Measurements from ENCODE around the gene MB21D2.

MB21D2 gene

DNA sequence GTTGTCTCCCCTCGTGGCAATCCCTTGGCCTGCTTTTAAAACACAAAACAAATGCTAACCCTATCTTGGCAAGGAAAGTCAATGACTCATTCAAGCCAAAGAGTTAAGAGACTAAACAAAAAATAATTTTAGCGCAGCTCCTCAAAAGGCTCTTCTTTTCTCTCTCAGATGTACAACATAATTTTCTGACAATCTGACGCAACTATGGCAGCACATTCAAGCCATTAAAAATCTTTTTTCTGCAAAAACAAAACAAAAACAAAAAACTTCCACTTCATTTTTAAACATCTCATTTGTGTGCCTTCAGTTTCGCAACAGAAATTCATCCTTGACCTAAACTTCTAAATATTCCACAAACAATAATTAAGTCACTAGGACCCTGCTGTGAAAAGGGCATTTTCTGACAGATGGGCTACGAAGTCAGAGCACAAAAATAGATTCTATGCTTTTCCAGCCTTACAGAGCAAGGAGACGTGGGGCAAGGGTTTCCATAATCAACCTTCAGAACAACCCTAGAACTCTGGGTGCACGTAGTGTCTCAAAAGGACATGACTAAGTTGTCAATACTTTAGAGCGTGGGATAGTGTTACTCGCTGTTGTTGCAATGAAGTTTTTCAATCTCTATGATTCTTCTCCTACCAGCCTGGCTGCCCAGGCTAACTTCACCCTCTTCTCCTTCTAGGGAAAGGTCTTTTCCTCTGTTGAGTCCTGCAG lies 84.3 kb downstream of the MB21D2 start:
- DNase-seq: peak; percentile 82

DNA sequence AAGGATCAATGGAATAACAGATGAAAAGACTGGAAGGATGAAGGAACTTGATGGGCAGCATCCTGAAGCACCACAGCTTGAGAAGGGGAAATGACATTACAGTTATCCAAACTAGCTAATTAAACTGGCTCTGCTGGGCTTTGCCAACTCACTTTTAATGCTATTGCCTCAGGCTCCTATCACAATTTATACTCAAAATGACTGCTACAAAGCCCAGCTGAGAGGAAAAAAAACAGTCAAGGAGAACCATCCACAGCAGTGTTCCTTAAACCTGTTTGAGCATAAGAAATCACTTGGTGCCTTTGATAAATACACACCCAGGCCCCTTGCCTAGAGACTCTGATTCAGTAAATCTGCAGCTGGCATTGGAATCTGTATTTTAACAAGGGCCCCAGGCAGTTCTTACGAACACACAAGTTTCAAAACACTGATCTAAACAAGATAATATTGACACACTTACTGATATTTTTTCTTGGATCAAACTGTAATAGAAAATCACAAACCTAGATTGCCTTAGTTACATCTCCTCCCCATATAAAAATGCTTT lies 85.8 kb downstream of the MB21D2 start:
- DNase-seq: no peak

DNA sequence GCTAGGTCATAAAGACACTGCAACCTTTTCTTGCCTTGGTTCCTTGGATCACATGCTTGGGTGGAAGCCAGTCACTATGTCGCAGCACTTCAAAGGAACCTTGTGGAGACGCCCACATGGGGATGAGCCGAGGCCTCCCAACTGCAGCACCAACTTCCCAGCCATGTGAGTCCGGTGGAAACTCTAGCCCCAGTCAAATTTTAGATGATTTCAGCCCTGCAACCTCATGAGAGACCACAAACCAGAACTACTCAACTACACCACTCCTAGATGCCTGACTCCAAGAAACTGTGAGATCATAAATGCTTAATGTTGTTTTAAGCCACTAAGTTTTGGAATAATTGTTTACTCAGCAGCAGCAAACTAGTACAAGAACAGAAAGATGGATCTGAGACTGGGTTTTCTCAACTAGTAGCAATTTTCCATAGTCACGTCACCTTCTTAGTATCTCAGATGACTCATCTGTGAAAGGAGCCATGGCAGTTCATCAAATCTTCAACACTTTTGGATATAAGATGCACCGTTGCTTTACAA lies 86.5 kb downstream of the MB21D2 start:
- peak; percentile 90 for DNase-seq

DNA sequence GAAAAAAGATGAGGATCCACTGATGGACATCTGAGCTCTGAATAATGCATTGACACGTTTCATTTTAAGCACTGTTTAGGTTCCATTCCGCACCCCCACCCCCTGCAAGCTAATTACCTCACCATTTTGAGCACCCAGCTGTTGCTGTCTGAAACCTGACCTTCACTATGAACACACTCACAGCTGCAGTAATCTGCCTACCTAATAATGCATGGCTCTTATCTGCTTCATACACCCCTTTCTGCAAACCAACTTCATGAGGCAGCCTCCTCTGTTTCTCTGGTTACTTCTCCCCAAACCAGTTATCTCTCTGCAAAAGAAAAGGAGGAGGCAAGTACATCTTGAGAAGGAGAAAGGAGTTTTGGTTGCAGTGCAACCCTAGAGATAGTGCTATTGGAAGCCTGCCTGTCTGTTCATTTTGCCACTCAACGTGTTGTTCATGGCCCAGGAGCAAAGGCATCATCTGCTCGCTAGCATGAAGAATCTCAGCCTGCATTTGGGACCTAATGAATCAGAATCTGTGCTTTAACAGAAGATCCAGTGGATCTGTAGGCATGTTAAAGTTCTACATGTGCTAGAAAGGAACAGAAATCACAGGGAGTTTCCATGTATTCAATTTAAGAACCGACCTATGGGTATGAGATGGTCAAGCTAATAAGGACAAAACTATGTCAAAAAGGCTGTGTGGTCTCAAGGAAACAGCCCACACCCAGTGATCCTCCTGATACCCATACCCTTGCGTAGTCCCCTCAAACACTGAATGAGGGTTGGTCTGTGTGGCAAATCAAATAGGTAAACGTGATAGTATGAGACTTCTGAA lies 87.2 kb downstream of the MB21D2 start:
- DNase-seq: no peak

DNA sequence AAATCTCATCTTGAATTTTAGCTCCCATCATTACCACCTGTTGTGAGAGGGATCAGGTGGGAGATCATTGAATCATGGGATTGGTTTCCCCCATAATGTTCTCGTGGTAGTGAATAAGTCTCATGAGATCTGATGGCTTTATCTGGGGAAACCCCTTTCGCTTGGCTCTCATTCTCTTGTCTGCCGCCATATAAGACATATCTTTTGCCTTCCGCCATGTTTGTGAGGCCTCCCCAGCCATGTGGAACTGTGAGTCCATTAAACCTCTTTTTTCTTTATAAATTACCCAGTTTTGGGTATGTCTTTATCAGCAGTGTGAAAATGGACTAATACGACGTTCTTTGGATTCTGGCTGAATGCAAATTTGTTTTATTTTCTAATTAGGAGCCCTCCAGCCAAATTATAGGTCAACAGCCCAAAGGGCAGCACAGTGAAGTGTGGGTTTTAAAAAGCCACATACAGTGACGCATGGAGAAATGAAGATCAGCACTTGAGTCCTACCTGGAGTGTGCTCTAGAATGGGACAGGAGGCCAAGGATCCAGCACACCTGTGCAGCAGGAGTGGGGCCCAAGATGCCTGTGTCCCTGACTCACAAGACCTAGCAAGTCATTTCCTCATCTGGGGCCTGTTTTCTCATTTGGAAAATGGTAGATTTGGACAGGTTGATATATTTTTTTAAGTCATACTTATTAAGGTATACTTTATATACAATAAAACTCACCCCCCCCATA lies 89.6 kb downstream of the MB21D2 start:
- no peak for DNase-seq

DNA sequence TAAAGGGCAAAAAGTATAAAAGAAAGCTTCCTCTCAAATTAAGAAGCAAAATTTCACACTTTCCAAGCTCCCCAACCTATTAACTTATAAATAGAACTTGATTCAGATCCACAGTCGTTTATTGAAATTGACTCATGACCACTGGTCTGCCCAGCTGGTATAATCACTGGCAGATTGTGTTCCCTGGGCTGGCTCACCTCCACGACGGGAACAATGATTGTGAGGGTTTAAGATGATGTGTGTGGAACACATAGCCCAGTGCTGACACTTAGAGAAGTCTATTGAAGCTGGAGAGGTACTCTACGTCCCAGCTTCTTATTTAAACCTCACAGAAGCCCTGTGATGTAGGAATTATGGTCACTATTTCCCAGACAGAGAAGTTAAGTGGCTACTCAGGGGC lies 90.4 kb downstream of the MB21D2 start:
- DNase-seq: no peak

DNA sequence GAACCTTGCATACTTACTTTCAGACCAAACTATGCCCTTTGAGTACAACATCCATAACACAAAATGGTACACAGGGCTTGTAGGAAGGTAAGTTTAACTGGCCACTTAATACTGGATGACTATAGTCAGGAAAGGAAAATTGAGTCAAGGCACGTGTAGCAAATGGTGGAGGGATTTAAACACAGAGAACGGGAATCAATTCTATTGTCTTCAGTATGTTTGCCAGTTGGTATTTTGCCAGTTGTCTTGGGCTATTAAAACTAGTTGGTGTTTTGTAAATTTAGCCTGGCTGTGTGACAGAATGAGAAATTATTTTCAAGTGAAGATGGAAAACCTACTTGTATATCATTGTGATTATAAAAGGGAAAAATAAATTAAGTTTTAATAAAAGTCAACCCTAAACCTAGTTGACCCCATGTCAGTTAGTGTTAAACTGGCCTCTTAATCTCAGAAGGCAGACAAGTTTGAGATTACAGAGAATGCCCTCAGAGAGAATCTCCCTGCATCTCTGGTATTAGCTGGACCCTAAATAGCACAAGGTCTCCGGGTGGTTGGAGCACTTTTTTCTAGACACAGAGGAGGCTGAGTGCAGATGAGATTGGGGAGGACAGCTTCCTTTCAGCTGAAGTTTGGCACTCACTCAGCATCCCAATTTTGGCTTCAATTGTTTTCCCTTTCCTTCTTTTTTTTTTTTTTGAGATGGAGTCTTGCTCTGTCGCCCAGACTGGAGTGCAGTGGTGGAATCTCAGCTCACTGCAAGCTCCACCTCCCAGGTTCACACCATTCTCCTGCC lies 91.2 kb downstream of the MB21D2 start:
- DNase-seq: no peak

DNA sequence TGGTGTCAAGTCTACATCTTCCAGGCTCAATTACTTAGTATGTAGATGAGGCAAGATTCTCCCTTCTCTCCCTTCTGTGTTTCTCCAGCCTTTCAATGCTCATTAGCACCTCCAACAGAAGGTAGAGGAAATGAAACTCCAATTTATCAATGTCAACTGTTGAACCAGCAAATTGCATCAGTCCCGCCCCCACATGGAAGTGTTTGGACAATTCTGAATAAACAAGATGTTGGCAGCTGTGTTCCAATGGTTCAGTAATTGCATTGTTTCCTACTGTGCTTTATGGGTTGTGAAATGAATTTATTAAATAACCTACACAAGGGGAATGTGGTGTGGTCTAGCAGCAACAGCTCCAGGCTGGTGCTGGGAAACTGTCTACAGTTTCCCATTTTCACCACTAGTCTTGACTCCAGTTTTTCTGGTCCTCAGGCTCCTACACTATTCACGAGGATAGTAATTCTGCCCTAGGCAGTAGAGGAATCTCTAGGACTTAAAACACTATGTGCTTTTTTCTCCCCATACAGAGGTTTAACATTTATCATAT lies 91.9 kb downstream of the MB21D2 start:
- DNase-seq: no peak

DNA sequence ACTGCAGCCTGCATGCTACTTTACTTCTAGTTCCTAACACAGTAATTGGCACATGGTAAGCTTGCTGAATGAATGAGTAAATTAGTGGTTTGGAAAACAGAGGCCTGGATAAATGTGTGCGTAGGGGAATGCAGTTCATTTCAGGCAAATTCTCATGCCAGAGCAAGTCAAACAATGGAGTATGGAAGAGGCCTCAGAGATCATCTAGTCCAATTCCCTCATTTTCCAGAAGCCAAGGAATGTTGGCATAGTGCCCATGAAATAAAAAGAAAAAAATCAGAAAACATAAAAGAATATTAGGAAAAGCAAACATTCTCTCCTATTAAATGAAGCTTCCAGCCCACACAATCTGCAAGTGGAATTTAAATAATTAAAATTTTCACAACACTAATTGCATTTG lies 92.4 kb downstream of the MB21D2 start:
- DNase-seq: no peak

DNA sequence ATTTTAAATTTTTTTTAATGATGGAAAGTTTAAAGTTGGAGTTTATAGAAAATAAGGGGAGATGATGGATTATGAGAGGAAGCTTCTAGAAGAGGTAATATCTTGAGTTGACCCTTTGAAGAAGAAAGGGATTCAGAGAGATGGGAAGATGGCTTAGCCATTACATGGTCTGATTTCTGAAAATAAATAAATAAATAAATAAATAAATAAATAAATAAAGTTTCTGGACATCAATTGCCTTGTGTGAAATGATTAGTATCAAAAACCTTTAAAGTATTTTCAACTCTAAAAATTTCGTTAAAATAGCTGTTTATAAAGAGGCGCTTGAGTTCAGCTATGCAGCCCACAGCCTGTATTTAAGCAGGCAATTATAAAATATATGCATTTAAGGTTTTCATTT lies 93.3 kb downstream of the MB21D2 start:
- no peak for DNase-seq

DNA sequence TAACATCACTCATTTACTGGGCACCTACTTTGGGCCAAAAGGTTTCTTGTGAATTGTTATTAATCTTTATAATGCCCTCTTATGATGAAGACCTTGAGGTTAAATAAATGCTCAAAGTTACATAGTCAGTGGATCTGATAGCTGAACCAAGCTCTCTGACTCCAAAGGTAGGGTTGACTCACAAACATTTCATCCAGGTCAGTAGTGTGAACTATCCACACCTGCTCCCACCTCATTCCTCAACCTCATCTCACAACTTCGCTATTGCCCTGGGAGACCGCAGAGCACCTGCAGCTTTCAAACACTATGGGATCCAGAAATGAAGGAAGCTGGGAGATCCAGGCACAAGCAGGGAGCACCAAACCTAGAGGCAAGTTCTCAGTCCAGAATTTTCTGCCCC lies 96.5 kb downstream of the MB21D2 start:
- no peak for DNase-seq

DNA sequence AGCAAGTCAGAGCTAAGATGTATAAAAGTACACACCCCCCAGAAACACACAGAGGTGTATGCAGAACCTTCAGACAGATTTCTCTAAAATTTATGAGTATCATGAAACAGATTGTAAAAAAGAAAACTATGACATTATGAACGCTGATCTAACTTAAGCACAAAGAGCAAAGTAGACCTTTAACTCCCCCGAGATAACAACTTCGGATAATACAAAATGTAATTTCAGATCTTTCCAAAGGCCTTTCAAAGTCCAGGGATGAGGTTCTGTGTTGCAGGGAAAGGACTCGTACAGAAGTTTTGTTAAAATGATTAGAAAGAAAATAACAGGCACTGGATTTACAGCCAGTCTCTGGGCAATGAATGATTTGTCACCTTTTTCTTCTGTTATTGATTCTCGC lies 97.5 kb downstream of the MB21D2 start:
- no peak for DNase-seq

DNA sequence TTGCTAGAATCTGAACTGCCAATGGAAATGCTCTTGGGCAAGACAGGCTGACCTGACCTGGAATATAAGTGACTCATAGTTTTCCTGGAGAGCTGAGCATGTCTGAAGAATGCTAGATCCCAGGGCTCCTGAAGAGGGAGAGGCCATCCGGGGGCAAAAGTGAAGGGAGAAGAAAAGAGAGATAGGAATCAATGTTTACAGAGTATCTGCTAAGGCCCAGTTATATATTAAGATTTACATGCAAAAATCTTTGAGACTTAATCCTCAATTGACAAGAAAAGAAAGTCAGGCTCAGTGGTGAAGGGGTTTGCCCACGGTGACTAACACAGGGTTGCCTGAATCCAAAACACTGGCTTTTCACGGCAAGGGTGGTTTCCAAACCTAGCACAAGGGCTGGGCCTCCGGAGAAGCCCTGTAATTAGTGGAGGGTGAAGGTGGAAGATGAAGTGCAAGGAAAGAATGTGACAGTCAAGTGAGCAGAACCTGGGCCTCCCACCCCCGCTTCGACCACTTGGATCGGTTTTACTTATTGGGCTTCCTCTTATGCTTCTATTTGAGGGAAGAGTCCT lies 98.6 kb downstream of the MB21D2 start:
- peak; percentile 67 for DNase-seq

DNA sequence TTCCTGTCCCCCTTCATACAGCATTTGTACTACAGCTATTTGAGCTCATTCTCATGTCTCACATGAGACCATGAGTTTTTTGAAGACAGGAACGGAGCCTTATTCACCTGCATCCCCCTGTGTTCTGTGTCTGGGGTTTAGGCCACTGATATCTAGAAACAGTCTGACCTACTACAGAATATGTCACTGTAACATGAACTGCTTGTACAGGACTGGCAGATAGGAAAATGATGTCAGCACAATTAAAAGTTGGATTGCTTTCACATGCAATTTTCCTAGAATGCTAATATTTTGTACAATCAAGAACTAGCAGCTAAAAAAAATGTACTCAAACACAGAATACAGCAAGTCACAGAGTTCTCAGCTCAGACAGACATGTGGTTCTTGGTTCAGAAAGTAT lies 99.5 kb downstream of the MB21D2 start:
- no peak for DNase-seq

DNA sequence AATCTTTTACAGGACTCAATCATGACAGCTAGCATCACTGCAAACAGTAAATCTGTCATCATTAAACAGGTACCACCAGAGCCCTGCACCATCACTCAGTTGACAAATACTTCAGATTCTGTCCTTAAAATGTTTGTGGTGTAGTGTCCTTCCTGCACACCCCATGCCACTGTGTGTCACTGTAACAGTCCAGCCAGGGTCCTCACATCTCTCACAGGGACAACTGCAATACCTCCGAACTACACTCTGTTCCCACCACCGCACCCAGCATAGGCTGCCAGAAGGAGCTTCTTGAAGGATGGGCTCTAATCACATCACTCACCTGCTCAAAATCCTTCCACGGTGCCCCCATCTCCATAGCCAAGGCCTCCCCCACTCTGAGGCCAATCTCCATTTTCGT lies 100.2 kb downstream of the MB21D2 start:
- no peak for DNase-seq

DNA sequence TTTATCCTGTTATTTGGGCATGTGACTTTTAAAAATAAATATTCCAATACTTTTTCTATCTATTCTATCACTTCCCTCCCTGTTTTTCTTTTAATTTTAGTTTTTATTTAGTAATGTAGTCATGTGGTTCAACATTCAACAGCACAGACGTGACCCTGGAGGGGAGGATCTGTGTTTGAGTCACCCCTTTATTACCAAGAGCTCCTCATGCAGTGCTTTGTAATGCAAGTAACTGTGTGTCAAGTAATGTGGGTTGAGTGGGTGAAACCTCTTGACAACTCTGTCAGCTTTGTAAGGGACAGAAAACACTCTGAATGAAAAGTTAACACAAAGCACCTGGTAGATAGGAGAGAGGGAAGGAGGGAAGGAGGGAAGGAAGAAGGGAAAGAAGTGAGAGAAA lies 100.6 kb downstream of the MB21D2 start:
- peak; percentile 56 for DNase-seq

DNA sequence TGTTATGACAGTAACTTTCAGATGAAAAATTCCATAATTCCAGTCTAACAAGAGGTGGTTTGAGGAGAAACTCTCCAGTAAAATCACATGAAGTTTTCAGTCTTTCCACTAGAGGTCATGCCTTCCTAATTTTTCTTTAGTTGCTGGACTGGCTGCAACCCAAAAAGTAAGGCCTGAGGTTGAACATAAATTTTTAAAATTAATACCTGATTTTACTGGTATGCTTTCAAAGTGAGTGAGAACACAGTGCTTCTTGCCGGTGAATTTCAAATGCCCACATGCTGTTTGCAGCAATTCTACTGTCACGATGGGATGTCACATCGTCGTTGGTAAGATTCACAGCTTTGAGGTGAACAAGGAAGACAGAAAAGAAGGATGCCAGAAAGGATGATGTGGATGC lies 101.3 kb downstream of the MB21D2 start:
- DNase-seq: peak; percentile 65

DNA sequence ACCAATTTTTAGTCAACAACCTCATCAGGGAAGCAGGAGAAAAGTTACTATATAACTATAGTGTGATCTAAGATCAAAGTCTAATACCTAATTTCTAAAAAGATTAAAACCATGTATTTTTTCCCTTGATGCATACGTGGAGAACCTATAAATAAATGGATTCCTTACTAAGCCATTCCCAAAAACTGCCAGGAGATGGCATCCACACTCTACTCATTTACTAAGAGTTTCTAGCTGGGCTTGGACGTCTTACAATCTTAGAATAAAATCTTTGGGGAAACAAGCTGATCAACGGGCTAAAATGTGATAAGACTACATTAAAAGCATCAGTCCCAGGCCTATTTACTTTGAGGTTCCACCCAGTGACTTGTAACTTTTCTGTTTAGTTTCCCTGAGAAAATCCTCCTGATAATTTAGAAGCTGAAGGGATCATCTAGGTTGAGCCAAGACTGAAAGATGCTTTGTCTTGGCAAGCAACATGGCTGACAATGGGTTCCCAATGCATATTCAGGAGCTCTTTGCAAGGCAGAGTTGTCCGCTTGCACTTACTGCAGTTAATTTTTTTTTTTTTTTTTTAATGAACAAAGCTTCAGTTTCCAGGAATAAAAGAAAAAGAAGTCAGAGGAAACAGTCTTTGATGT lies 104.8 kb downstream of the MB21D2 start:
- DNase-seq: peak; percentile 62

DNA sequence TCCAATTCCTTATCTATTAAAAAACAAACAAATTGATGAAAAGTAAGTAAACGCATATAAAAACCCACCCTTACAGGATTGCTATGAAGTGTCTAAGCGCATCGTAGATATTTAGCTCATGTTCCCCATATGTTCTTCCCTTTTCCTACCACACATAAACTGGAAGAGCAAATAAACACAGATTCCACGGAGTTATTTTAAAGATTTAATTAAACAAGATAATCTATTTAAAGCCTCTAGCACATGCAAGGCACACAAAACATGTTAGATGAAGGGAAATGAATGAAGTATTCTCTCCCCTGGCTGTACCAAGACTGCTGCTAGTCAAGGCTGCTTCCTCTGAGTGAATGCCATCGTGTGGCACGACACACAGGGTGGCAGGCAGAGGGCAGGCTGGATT lies 111.9 kb downstream of the MB21D2 start:
- DNase-seq: no peak

DNA sequence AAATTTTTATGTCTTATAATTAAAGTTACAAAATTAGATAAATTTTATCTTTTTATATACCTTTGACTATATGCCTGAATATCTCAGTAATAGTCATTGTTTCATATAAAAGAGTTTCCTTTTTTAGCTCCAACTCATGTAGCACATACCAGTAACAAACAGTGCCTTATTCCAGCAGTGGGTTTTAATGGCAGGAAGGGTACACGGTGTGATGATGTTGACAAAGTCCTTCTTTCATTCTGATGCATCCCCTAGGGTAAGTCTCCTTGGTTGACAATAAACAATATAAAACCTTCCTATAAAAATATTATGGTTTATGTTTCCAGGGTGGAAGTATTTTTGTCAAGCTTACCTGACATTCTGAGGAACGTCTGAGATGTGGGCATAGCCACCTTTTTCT lies 113.2 kb downstream of the MB21D2 start:
- no peak for DNase-seq
